SK-N-SH (cell line): ENCODE results near the gene TMEM266. TPM values are rescaled to one million over a fixed set of nuclear protein-coding genes. Genes with fewer than 3 reads are reported as not detected.
A peak's percentile ranks its signal among the peaks of the same experiment; 100 is the strongest.
"Not testable (repeated sequence)": the region's sequence is repeated elsewhere in the genome, so short reads cannot be mapped to it uniquely, and the experiment has no call there.

ENCODE experiments used
- CTCF ChIA-PET: fragments of 300-600, 350-600 bp; formaldehyde crosslinking; extraction: SDS; loops from one replicate; lab custom pipeline; 2021; lab: Yijun Ruan, JAX
- POLR2A ChIA-PET: fragments of 350-600 bp; sonication (Branson Sonifier 250); formaldehyde crosslinking; extraction: SDS; loops from one replicate; lab custom pipeline; 2020; ENCODE audit warnings: antibody characterized with exemption, inconsistent platforms; lab: Yijun Ruan, JAX
- DNase-seq: peaks from one replicate; pipeline ENCODE4 v3.0.0; 2012
- H2AFZ ChIP-seq: fragments of 200-600 bp; sonication (generic); 2 replicates; pipeline ENCODE4 v1.8.1; 2016; ENCODE audit warnings: antibody characterized with exemption, mild to moderate bottlenecking, low read depth
- H3F3A ChIP-seq: fragments of 200-600 bp; sonication (generic); replicated peaks from 2 replicates; pipeline ENCODE3; 2016; ENCODE audit warnings: antibody characterized with exemption, mild to moderate bottlenecking; ENCODE audit not compliant: insufficient read depth
- H3K27ac ChIP-seq, 2 experiments: fragments of 200-500 bp in 1 of 2; fragments of 200-600 bp in 1 of 2; sonication (Bioruptor generic) in 1 of 2; sonication (generic), shearing (Covaris generic) in 1 of 2; 2 replicates each; pipeline versions ENCODE4 v1.5.1 to v1.6.1; 2014 to 2016; ENCODE audit warnings: low read depth in 2 of 2, inconsistent platforms in 1 of 2, low read length in 1 of 2, mild to moderate bottlenecking in 1 of 2, mixed read lengths in 1 of 2
- H3K27me3 ChIP-seq: fragments of 200-600 bp; sonication (generic), shearing (Covaris generic); 2 replicates; pipeline ENCODE4 v1.6.1; 2016; ENCODE audit warnings: mixed run types; ENCODE audit not compliant: insufficient read depth
- H3K36me3 ChIP-seq, 2 experiments: fragments of 200-500 bp in 1 of 2; fragments of 200-600 bp in 1 of 2; sonication (Bioruptor generic) in 1 of 2; sonication (generic) in 1 of 2; replicated peaks in 1 of 2; 2 replicates each; pipeline versions ENCODE3 to v1.5.1; 2014 to 2016; ENCODE audit warnings: low read length in 1 of 2, mild to moderate bottlenecking in 1 of 2; ENCODE audit not compliant: insufficient read depth in 2 of 2, control insufficient read depth in 1 of 2
- H3K4me1 ChIP-seq, 2 experiments: fragments of 200-500 bp in 1 of 2; fragments of 200-600 bp in 1 of 2; sonication (Bioruptor generic) in 1 of 2; sonication (generic), shearing (Covaris generic) in 1 of 2; 2 replicates each; pipeline versions ENCODE4 v1.5.1 to v1.6.1; 2014 to 2016; ENCODE audit warnings: low read depth in 1 of 2, low read length in 1 of 2, mixed run types in 1 of 2; ENCODE audit not compliant: insufficient read depth in 2 of 2, control insufficient read depth in 1 of 2
- H3K4me2 ChIP-seq: fragments of 200-600 bp; sonication (generic), shearing (Covaris generic); 2 replicates; pipeline ENCODE4 v1.6.1; 2017; ENCODE audit warnings: mixed run types
- H3K4me3 ChIP-seq, 2 experiments: fragments of 200-500 bp in 1 of 2; fragments of 200-600 bp in 1 of 2; sonication (Bioruptor generic) in 1 of 2; sonication (generic), shearing (Covaris generic) in 1 of 2; 2 replicates each; pipeline versions ENCODE4 v1.5.1 to v1.8.1; 2014 to 2016; ENCODE audit warnings: low read depth in 2 of 2, inconsistent platforms in 1 of 2, low read length in 1 of 2, mild to moderate bottlenecking in 1 of 2, mixed read lengths in 1 of 2, moderate library complexity in 1 of 2
- H3K79me2 ChIP-seq: fragments of 200-600 bp; sonication (generic); 2 replicates; pipeline ENCODE4 v1.8.1; 2017; ENCODE audit warnings: mild to moderate bottlenecking; ENCODE audit not compliant: insufficient read depth
- H3K9ac ChIP-seq: fragments of 200-600 bp; sonication (generic); 2 replicates; pipeline ENCODE4 v1.6.1; 2017; ENCODE audit warnings: mixed run types
- H3K9me2 ChIP-seq: fragments of 200-600 bp; sonication (generic); 2 replicates; pipeline ENCODE4 v1.6.1; 2017; ENCODE audit warnings: mixed run types
- H3K9me3 ChIP-seq: fragments of 200-600 bp; sonication (generic); 2 replicates; pipeline ENCODE4 v1.6.1; 2017; ENCODE audit warnings: mixed run types, mild to moderate bottlenecking, moderate library complexity
- H4K20me1 ChIP-seq: fragments of 200-600 bp; sonication (generic); 2 replicates; pipeline ENCODE4 v1.6.1; 2017; ENCODE audit warnings: mild to moderate bottlenecking, mixed run types; ENCODE audit not compliant: insufficient read depth
- EP300 ChIP-seq, 2 experiments: IDR thresholded peaks; 2 replicates each; pipeline versions ENCODE4 v1.4.0 to v1.6.1; 2012; ENCODE audit warnings: borderline replicate concordance in 1 of 2, low read depth in 1 of 2, low read length in 1 of 2
- EZH2phosphoT487 ChIP-seq: fragments of 200-600 bp; sonication (generic); IDR thresholded peaks from 2 replicates; pipeline ENCODE4 v1.6.1; 2017; ENCODE audit warnings: low read depth, mixed run types, mild to moderate bottlenecking, antibody characterized with exemption, moderate library complexity, borderline replicate concordance
- FOXJ3 ChIP-seq: sonication (generic); formaldehyde crosslinking; IDR thresholded peaks from 2 replicates; pipeline ENCODE4 v1.5.1; 2020; ENCODE audit warnings: mild to moderate bottlenecking, missing genetic modification reagents
- MEF2A ChIP-seq: IDR thresholded peaks from 2 replicates; pipeline ENCODE4 v1.4.0; 2012; ENCODE audit warnings: low read depth, borderline replicate concordance
- POLR2AphosphoS5 ChIP-seq: IDR thresholded peaks from 2 replicates; pipeline ENCODE4 v1.6.1; 2012; ENCODE audit warnings: low read depth, low read length
- RAD21 ChIP-seq: IDR thresholded peaks from 2 replicates; pipeline ENCODE4 v1.6.1; 2012; ENCODE audit warnings: mild to moderate bottlenecking, low read length
- RXRA ChIP-seq: IDR thresholded peaks from 2 replicates; pipeline ENCODE4 v1.4.0; 2012; ENCODE audit warnings: low read depth, mild to moderate bottlenecking, borderline replicate concordance
- WGBS: methylation state at CpG from one replicate; pipeline ENCODE4 v1.1.6; 2017; ENCODE audit warnings: low lambda C conversion rate; 5-methylcytosine and 5-hydroxymethylcytosine counted together
- polyA plus RNA-seq, 3 experiments: library from polyadenylated mRNA; depleted of rRNA; stranded (reverse); fragments of >200 nt; gene quantifications; 2 replicates each; pipeline ENCODE4 v1.2.3, GENCODE V29; 2012
- TF ChIP-seq, protein P1 (sequence below): IDR thresholded peaks from 2 replicates; pipeline ENCODE4 v1.4.0; 2012; ENCODE audit warnings: low read depth, borderline replicate concordance

The TMEM266 gene
- polyA plus RNA-seq, 1 of the 3 experiments (the other 2 are of a cell fraction): 0.07 TPM

DNA sequence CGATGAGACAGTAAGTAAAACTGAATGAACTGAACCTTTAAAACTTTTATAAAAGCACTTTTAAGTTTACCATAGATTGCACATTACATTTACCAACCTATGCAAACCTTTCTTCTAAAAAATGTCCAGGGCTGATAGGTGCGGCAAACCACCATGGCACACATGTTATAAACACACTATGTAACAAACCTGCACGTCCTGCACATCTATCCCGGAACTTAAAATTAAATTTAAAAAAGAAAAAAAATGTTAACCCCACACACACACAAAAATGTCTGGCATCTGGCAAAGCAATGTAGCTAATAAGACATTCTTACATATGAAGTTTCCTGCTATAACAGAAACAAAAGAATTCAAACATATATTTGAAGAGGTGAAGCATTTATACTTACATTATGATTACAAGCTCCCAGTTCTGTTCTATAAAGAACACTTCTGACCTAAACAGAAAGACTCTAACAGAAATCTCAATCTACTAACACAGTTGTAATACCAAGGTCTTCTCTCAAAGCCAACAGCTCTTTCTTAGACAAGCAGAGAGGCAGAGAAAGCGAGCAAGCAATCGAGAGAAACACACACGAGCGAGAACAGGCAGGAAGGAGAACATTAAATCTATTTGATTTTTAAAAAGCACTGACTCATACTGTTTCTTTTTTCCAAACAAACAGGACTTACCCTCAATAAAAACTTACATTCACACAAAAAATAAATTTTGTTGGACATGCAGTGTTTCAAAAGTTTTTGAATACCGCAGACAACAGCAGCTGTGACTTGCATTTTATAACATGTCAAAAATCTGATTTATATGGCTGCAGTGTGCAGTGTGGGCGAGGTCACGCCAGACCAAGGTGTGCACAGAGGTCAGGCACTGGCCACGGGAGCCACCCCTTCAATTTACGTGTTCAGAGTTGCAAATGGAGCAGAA is 47.9 kb upstream of the TMEM266 start, which contains the start of gene NRG4:
Gene NRG4 (minus strand): TSS at position 798 of the 925 bp plus-strand sequence. CDS start 1,194 bp downstream, outside the sequence.
- peak within 1 kb of the TSS; percentile 64 for H3K4me2 ChIP-seq
- H2AFZ ChIP-seq: peak within 1 kb of the TSS; percentile 39; the same call in 1 of the 2 replicates
- POLR2A ChIA-PET: no interaction called here
- no peaks in the 10 kb centered on the region; a peak in 1 of 4 replicates for H3K4me1 ChIP-seq
- H3K4me3 ChIP-seq: peak within 1 kb of the TSS in 1 of 2 experiments; percentile 48; a peak in 2 of 4 replicates
- no peaks in the 10 kb centered on the region for H3K79me2 ChIP-seq
- WGBS: 36% methylated on average over 13 of the region's 13 CpGs
- no peaks in the 10 kb centered on the region for H3F3A ChIP-seq
- H3K9me3 ChIP-seq: no peaks in the 10 kb centered on the region
- no peak within 1 kb of the TSS for H3K27ac ChIP-seq
- no peaks in the 10 kb centered on the region for H4K20me1 ChIP-seq
- no peak within 1 kb of the TSS for H3K9ac ChIP-seq
- no peaks in the 10 kb centered on the region for H3K27me3 ChIP-seq
- CTCF ChIA-PET: interaction anchor here (1.2 to 1.6 kb wide), 5 partner anchors 17 to 226 kb away, joined by 3 to 5 read pairs (median 4); no protein-coding TSS in a partner anchor
- DNase-seq: no peak
- no peaks in the 10 kb centered on the region for H3K9me2 ChIP-seq
- H3K36me3 ChIP-seq: no peaks in the 10 kb centered on the region
- TF ChIP-seq EZH2phosphoT487: no peak
- no peak for TF ChIP-seq RXRA
- no peak for TF ChIP-seq MEF2A
- no peak for TF ChIP-seq FOXJ3 (CRISPR knock-in tag)
- TF ChIP-seq EP300 (IDR thresholded peaks at IDR 0.05; ENCODE audit: borderline replicate concordance in 1 of 2, low read depth in 1 of 2, low read length in 1 of 2): no peak
- TF ChIP-seq, protein P1, sequence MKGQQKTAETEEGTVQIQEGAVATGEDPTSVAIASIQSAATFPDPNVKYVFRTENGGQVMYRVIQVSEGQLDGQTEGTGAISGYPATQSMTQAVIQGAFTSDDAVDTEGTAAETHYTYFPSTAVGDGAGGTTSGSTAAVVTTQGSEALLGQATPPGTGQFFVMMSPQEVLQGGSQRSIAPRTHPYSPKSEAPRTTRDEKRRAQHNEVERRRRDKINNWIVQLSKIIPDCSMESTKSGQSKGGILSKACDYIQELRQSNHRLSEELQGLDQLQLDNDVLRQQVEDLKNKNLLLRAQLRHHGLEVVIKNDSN: no peak
- TF ChIP-seq POLR2AphosphoS5: no peak
- no peak for TF ChIP-seq RAD21

GRCh38 chr15:76013470-76013869 is 46.3 kb upstream of the TMEM266 start:
- POLR2A ChIA-PET: not testable (repeated sequence)

More at GRCh38 chr15:76013470-76013869, 46.3 kb upstream of the TMEM266 start:
- H3K27ac ChIP-seq, H3K36me3 ChIP-seq, H3K4me1 ChIP-seq, H3K9me2 ChIP-seq, H3K9ac ChIP-seq, H3K4me2 ChIP-seq, H3K27me3 ChIP-seq, DNase-seq, H2AFZ ChIP-seq, H4K20me1 ChIP-seq, H3F3A ChIP-seq, H3K4me3 ChIP-seq, H3K9me3 ChIP-seq, H3K79me2 ChIP-seq: not testable (repeated sequence)
- CTCF ChIA-PET: interaction anchor here (1.5 kb wide), 1 partner anchor 126 kb away, joined by 5 read pairs; no protein-coding TSS in a partner anchor
- 66% methylated on average over 4 of the region's 4 CpGs for WGBS
